Stomach (tissue), 4 donors: Measurements from ENCODE around the gene OR4P4.

ENCODE experiments used
- CTCF ChIP-seq, 7 experiments: fragments of 450-650 bp in 4 of 7; fragments of 200-600 bp in 3 of 7; sonication (generic) in 3 of 7; IDR thresholded peaks; one replicate each; pipeline ENCODE4 v1.5.1; 2016 to 2019; ENCODE audit warnings: antibody characterized with exemption in 7 of 7, control low read depth in 2 of 7, mild to moderate bottlenecking in 1 of 7
- EP300 ChIP-seq: sonication (generic); formaldehyde crosslinking; IDR thresholded peaks from one replicate; pipeline ENCODE4 v1.6.1; 2017; ENCODE audit warnings: antibody characterized with exemption

GRCh38 chr11:55658031-55658573 is 23.2 kb downstream of the OR4P4 start:
- TF ChIP-seq CTCF (IDR thresholded peaks at IDR 0.05): no peak
- no peak for TF ChIP-seq EP300
